ENCODE results near the gene BTD.
"Not testable (repeated sequence)": the region's sequence is repeated elsewhere in the genome, so short reads cannot be mapped to it uniquely, and the experiment has no call there.

The BTD gene

GRCh38 chr3:15601399-15602145 lies at the start of gene BTD, which contains the start of gene HACL1:
Gene BTD, plus strand, starts transcription at chr3:15601745. Its CDS starts 33,695 bp downstream, at chr3:15635440.
Gene HACL1, minus strand, starts transcription at chr3:15601569. Its CDS starts 106 bp downstream, at chr3:15601463.
- DNase-seq, result no peak

GRCh38 chr3:15551902-15552301 lies 49.6 kb upstream of the BTD start:
- no peak for DNase-seq

GRCh38 chr3:15553749-15554148 lies 47.8 kb upstream of the BTD start:
- DNase-seq, result no peak

GRCh38 chr3:15556512-15556911 lies 45.0 kb upstream of the BTD start:
- no peak for DNase-seq

- DNase-seq, result peak in 2 of 4 experiments; percentile 3 to 8
Measured at GRCh38 chr3:15557511-15557946, 44.0 kb upstream of the BTD start.

GRCh38 chr3:15558581-15558980 lies 43.0 kb upstream of the BTD start:
- no peak for DNase-seq

GRCh38 chr3:15562560-15562959 lies 39.0 kb upstream of the BTD start:
- DNase-seq, result no peak

- DNase-seq, result no peak
Measured at GRCh38 chr3:15563190-15563589, 38.4 kb upstream of the BTD start.

GRCh38 chr3:15572138-15572537 lies 29.4 kb upstream of the BTD start:
- no peak for DNase-seq

- no peak for DNase-seq
Measured at GRCh38 chr3:15575446-15575845, 26.1 kb upstream of the BTD start.

GRCh38 chr3:15576475-15576874 lies 25.1 kb upstream of the BTD start:
- DNase-seq, result no peak

GRCh38 chr3:15578289-15578867 lies 23.2 kb upstream of the BTD start:
- no peak for DNase-seq

- no peak for DNase-seq
Measured at GRCh38 chr3:15579051-15579450, 22.5 kb upstream of the BTD start.

- no peak for DNase-seq
Measured at GRCh38 chr3:15581471-15582394, 19.8 kb upstream of the BTD start.

GRCh38 chr3:15585111-15585845 lies 16.3 kb upstream of the BTD start:
- no peak for DNase-seq

GRCh38 chr3:15591242-15591641 lies 10.3 kb upstream of the BTD start:
- DNase-seq, result no peak

GRCh38 chr3:15591928-15592327 lies 9.6 kb upstream of the BTD start:
- no peak for DNase-seq

GRCh38 chr3:15592968-15593367 lies 8.6 kb upstream of the BTD start:
- DNase-seq, result no peak

- no peak for DNase-seq
Measured at GRCh38 chr3:15595955-15596354, 5.6 kb upstream of the BTD start.

GRCh38 chr3:15601046-15601398 lies 523 bp upstream of the BTD start:
- DNase-seq, result no peak

- no peak for DNase-seq
Measured at GRCh38 chr3:15602146-15602536, 596 bp downstream of the BTD start.

GRCh38 chr3:15602816-15603215 lies 1.3 kb downstream of the BTD start:
- DNase-seq, result not testable (repeated sequence)

GRCh38 chr3:15604584-15604983 lies 3.0 kb downstream of the BTD start:
- DNase-seq, result not testable (repeated sequence)

All from activated naive CD4-positive, alpha-beta T cell (primary cell).